Measurements from ENCODE around the gene NDOR1. TPM values are rescaled to one million over a fixed set of nuclear protein-coding genes. Genes with fewer than 3 reads are reported as not detected.

Gene NDOR1
- total and polyA plus RNA-seq, 4 donors = 4.5 to 22.0 (median 12.0) TPM

DNA sequence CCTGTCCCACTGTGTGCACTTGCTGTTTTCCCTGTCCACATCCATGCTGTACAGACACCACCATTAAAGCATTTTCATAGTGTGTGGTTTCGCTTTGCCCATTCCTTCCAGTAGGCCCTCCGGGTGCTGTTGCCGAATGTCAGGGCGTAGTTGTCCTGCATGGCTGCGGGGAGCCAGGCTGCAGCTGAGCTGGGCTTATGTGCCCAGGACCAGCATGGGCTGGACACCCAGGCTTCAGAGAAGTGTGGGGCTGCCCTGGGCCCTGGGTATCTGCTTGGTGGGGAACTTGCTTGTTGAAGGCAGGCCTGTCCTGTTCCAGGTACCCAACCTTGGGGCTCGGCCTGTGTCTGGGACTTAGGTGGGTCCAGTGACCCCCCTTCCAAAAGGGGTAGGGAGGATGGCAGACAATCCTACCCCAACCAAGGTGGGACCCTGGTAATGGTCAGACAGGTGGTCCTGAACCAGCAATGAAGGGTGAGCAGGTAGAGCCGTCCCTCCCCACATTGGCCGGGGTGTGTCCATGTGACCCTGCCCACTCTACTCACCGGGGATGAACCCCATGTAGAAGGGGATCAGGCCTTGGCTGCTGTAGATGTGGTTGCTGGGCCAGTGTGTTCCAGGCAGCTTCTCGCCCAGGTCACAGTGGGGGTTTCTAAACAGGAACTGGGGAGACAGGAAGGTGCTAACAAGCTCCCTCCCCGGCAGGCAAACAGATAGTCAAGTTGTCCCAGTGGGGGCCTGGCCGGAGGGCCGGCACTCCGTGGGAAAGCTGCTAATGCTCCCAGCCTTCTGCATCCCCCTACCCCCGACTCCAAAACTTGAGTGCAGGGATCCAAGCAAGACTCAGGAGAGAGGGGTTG is 38.4 kb downstream of the NDOR1 start:
- TF ChIP-seq, protein P1, sequence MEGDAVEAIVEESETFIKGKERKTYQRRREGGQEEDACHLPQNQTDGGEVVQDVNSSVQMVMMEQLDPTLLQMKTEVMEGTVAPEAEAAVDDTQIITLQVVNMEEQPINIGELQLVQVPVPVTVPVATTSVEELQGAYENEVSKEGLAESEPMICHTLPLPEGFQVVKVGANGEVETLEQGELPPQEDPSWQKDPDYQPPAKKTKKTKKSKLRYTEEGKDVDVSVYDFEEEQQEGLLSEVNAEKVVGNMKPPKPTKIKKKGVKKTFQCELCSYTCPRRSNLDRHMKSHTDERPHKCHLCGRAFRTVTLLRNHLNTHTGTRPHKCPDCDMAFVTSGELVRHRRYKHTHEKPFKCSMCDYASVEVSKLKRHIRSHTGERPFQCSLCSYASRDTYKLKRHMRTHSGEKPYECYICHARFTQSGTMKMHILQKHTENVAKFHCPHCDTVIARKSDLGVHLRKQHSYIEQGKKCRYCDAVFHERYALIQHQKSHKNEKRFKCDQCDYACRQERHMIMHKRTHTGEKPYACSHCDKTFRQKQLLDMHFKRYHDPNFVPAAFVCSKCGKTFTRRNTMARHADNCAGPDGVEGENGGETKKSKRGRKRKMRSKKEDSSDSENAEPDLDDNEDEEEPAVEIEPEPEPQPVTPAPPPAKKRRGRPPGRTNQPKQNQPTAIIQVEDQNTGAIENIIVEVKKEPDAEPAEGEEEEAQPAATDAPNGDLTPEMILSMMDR (IDR thresholded peaks at IDR 0.05; ENCODE audit: control extremely low read depth, extremely low read depth) = no peak
- H3K27ac ChIP-seq (ENCODE audit: low read depth in 1 of 2, low read length in 1 of 2) = no peak overlapping the region
- no peak for DNase-seq
- peaks cover 0 to 23% (median 8%) of the 10 kb centered on the region in 5 donors for H3K4me1 ChIP-seq (ENCODE audit: control insufficient read depth in 5 of 5, insufficient read depth in 5 of 5, low read length in 5 of 5)
- ATAC-seq (ENCODE audit: insufficient read depth, low FRiP score) = no peak
- H3K36me3 ChIP-seq (ENCODE audit: control insufficient read depth in 4 of 4, insufficient read depth in 4 of 4, low read length in 4 of 4) = peaks cover 0 to 20% (median 12%) of the 10 kb centered on the region in 4 donors
- H3K27me3 ChIP-seq (ENCODE audit: control insufficient read depth in 3 of 3, insufficient read depth in 3 of 3, low read length in 2 of 3) = no peaks in the 10 kb centered on the region
- peak overlapping the region; percentile 0 for H3K4me3 ChIP-seq
- H3K9ac ChIP-seq (ENCODE audit: insufficient read depth in 1 of 2, low read length in 2 of 2) = no peak overlapping the region
- 71 to 78% methylated on average over 15 of the region's 15 CpGs for WGBS, 2 donors
- no peaks in the 10 kb centered on the region for H3K9me3 ChIP-seq (ENCODE audit: control insufficient read depth in 4 of 4, insufficient read depth in 3 of 4, low read length in 3 of 4)

DNA sequence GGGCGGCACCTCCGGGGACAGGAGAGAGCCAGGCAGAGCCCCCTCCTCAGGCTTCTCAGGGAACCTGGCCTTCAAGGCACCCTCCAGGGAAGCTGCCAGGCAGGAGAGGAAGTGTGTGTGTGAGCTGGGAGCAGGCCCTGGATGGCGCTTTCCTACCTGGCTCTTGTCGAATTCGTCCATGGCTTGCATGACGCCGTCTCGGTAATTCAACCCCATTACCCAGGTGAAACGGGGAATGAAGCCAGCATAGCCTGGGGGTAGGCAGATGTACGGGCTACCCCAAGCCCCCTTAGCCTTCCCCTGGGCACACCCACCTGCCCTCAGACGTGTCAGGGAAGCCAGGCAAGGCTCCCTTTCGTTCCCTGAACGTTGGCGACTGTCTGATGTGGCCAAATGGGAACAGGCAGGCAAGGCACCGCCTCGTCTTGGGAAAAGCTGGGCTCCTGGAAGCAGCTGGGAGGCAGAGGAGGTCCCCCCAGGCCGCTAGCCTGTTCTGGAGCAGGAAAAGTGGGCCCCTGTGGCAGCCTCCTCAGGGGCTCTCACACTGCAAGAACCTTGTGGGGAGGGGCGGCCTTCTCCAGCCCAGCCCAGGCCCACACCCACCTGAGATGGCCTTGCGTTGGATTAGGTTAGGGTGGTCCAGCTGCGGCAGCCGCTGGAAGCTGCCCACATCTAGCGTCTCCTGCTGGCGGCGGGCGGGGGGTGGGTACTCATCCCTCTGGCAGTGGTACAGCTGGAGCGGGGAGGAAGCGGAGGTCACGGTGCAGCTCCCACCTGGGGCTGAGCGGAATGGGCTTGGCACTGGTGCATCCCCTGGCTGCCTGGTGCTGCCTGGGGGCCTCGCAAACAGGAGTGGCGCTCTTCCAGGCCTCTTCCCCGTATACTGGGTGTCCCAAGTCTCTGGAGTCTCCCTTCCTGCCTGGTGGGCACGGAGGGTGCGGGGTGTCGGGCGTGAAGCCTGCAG is 39.3 kb downstream of the NDOR1 start:
- Histone ChIP-seq H3K36me3 (ENCODE audit: control insufficient read depth in 4 of 4, insufficient read depth in 4 of 4, low read length in 4 of 4) (peaks cover 0 to 20% (median 12%) of the 10 kb centered on the region in 4 donors), H3K27me3 (ENCODE audit: control insufficient read depth in 3 of 3, insufficient read depth in 3 of 3, low read length in 2 of 3) (no peaks in the 10 kb centered on the region), H3K9me3 (ENCODE audit: control insufficient read depth in 4 of 4, insufficient read depth in 3 of 4, low read length in 3 of 4) (no peaks in the 10 kb centered on the region), H3K4me1 (ENCODE audit: control insufficient read depth in 5 of 5, insufficient read depth in 5 of 5, low read length in 5 of 5) (peaks cover 0 to 23% (median 8%) of the 10 kb centered on the region in 5 donors), H3K9ac (ENCODE audit: insufficient read depth in 1 of 2, low read length in 2 of 2) (no peak overlapping the region), H3K27ac (ENCODE audit: low read depth in 1 of 2, low read length in 1 of 2) (no peak overlapping the region), H3K4me3 (no peak overlapping the region)
- WGBS, 2 donors = 82% methylated on average over 36 of the region's 36 CpGs
- TF ChIP-seq, protein P1 (IDR thresholded peaks at IDR 0.05; ENCODE audit: control extremely low read depth, extremely low read depth) = no peak
- DNase-seq (no peak), ATAC-seq (ENCODE audit: insufficient read depth, low FRiP score) (no peak)

DNA sequence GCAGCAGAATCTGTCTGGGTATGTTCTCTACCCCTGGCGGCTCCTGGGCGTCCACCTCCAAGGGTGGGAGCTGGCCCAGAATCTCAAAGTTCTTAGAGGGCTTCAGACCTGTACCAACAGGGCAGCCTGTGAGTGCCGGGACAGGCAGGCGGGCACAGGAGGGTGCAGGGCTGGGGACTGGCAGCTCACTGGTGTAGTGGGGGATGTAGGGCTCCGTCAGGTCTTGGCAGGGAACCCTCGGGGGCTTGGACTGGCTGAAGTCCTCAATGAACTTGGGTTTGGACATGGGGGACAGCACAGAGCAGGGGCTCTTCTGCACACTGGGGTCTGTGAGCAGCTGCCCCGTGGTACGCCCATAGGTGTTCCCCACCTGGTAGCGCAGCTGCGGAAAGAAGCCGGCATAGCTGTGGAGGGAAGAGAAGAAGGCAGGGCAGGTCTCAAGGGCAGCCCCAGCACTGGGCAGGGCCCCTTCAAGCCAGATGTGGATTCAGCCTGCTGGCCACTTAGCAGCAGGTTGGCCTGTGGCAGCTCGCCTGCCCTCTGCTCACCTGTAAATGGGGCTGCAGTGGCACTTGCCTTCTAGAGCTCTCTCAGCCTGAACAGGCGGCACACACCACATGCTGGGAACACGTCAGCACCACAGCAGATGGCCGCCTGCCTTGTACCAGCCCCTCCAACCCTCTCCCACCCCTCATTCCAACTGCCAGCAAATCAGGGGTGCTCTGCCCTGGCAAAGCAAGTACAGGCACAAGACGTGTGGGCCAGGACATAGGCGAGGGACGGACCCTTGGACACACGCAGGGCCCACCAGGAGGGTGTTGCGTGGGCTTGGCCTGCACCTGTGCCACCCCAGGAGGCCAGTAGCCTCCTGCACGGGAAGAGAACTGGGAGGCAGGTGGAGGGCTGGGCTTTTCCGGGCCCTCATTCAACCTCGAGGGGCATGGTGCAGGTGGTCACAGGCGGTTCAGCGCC is 40.2 kb downstream of the NDOR1 start:
- H3K9ac ChIP-seq (ENCODE audit: insufficient read depth in 1 of 2, low read length in 2 of 2) = no peak overlapping the region
- TF ChIP-seq, protein P1 (IDR thresholded peaks at IDR 0.05; ENCODE audit: control extremely low read depth, extremely low read depth) = no peak
- WGBS, 2 donors = 94 to 96% methylated on average over 25 of the region's 25 CpGs
- DNase-seq (no peak), ATAC-seq (ENCODE audit: insufficient read depth, low FRiP score) (no peak)
- H3K4me3 ChIP-seq = no peak overlapping the region
- no peaks in the 10 kb centered on the region for H3K9me3 ChIP-seq (ENCODE audit: control insufficient read depth in 4 of 4, insufficient read depth in 3 of 4, low read length in 3 of 4)
- H3K27me3 ChIP-seq (ENCODE audit: control insufficient read depth in 3 of 3, insufficient read depth in 3 of 3, low read length in 2 of 3) = no peaks in the 10 kb centered on the region
- H3K36me3 ChIP-seq (ENCODE audit: control insufficient read depth in 4 of 4, insufficient read depth in 4 of 4, low read length in 4 of 4) = peaks cover 0 to 20% (median 12%) of the 10 kb centered on the region in 4 donors
- H3K4me1 ChIP-seq (ENCODE audit: control insufficient read depth in 5 of 5, insufficient read depth in 5 of 5, low read length in 5 of 5) = peaks cover 0 to 23% (median 8%) of the 10 kb centered on the region in 5 donors
- H3K27ac ChIP-seq (ENCODE audit: low read depth in 1 of 2, low read length in 1 of 2) = no peak overlapping the region
